Skeletal muscle satellite cell (primary cell): ENCODE data around the gene NFATC2IP.
"Not testable (repeated sequence)": the region's sequence is repeated elsewhere in the genome, so short reads cannot be mapped to it uniquely, and the experiment has no call there.

Experiments used
- H3K27me3 ChIP-seq: 2 replicates; pipeline ENCODE4 v1.7.0; 2013; ENCODE audit warnings: low read length; ENCODE audit not compliant: control insufficient read depth, insufficient read depth
- H3K36me3 ChIP-seq: 2 replicates; pipeline ENCODE4 v1.7.0; 2013; ENCODE audit warnings: mild to moderate bottlenecking, control low read depth, low read length; ENCODE audit not compliant: insufficient read depth
- H3K4me1 ChIP-seq: 2 replicates; pipeline ENCODE4 v1.7.0; 2013; ENCODE audit warnings: low read length; ENCODE audit not compliant: control insufficient read depth, insufficient read depth
- H3K4me2 ChIP-seq: 2 replicates; pipeline ENCODE4 v1.7.0; 2013; ENCODE audit warnings: mild to moderate bottlenecking, low read length
- H3K4me3 ChIP-seq: 2 replicates; pipeline ENCODE4 v1.7.0; 2013; ENCODE audit warnings: low read length
- H3K9ac ChIP-seq: 2 replicates; pipeline ENCODE4 v1.7.0; 2013; ENCODE audit warnings: mild to moderate bottlenecking, low read depth, low read length, moderate library complexity
- H3K9me3 ChIP-seq: replicated peaks from 2 replicates; pipeline ENCODE4 v1.7.0; 2013; ENCODE audit warnings: mild to moderate bottlenecking, control low read depth, low read length

Gene NFATC2IP

GRCh38 chr16:28943281-28943680 is 7.5 kb upstream of the NFATC2IP start:
- Histone ChIP-seq H3K27me3 (peaks cover 4% of the 10 kb centered on the region), H3K9ac (no peak overlapping the region), H3K4me2 (no peak overlapping the region), H3K4me3 (no peak overlapping the region), H3K9me3 (no peaks in the 10 kb centered on the region), H3K36me3 (no peaks in the 10 kb centered on the region), H3K4me1 (peaks cover 13% of the 10 kb centered on the region)

- H3K36me3 ChIP-seq, result no peaks in the 10 kb centered on the region
- no peak overlapping the region for H3K9ac ChIP-seq
- H3K4me2 ChIP-seq, result no peak overlapping the region
- H3K9me3 ChIP-seq, result no peaks in the 10 kb centered on the region
- H3K27me3 ChIP-seq, result no peaks in the 10 kb centered on the region
- peaks cover 15% of the 10 kb centered on the region for H3K4me1 ChIP-seq
- H3K4me3 ChIP-seq, result no peak overlapping the region
Measured at GRCh38 chr16:28946681-28947080, 4.1 kb upstream of the NFATC2IP start.

GRCh38 chr16:28951410-28951943 is 740 bp downstream of the NFATC2IP start:
- H3K9me3 ChIP-seq, result no peaks in the 10 kb centered on the region
- peak overlapping the region; percentile 93 for H3K9ac ChIP-seq
- H3K4me3 ChIP-seq, result peak overlapping the region; percentile 99
- no peaks in the 10 kb centered on the region for H3K27me3 ChIP-seq
- H3K4me2 ChIP-seq, result peak overlapping the region; percentile 100
- peaks cover 14% of the 10 kb centered on the region for H3K4me1 ChIP-seq
- peaks cover 30% of the 10 kb centered on the region for H3K36me3 ChIP-seq

GRCh38 chr16:28958216-28958615 is 7.5 kb downstream of the NFATC2IP start:
- Histone ChIP-seq H3K4me3 (no peak overlapping the region), H3K9ac (no peak overlapping the region), H3K27me3 (no peaks in the 10 kb centered on the region), H3K36me3 (peaks cover 63% of the 10 kb centered on the region), H3K9me3 (no peaks in the 10 kb centered on the region), H3K4me2 (no peak overlapping the region), H3K4me1 (no peaks in the 10 kb centered on the region)

GRCh38 chr16:28958836-28959235 is 8.1 kb downstream of the NFATC2IP start:
- H3K4me3 ChIP-seq, result no peak overlapping the region
- H3K4me1 ChIP-seq, result no peaks in the 10 kb centered on the region
- H3K27me3 ChIP-seq, result no peaks in the 10 kb centered on the region
- no peaks in the 10 kb centered on the region for H3K9me3 ChIP-seq
- H3K4me2 ChIP-seq, result no peak overlapping the region
- H3K9ac ChIP-seq, result no peak overlapping the region
- H3K36me3 ChIP-seq, result peaks cover 62% of the 10 kb centered on the region

GRCh38 chr16:28964072-28964471 is 13.3 kb downstream of the NFATC2IP start:
- Histone ChIP-seq H3K36me3 (peaks cover 46% of the 10 kb centered on the region), H3K4me3 (no peak overlapping the region)

GRCh38 chr16:28964496-28964895 is 13.8 kb downstream of the NFATC2IP start:
- H3K4me3 ChIP-seq, result no peak overlapping the region
- H3K27me3 ChIP-seq, result no peaks in the 10 kb centered on the region
- H3K4me1 ChIP-seq, result no peaks in the 10 kb centered on the region
- H3K4me2 ChIP-seq, result no peak overlapping the region
- H3K9me3 ChIP-seq, result no peaks in the 10 kb centered on the region
- peaks cover 42% of the 10 kb centered on the region for H3K36me3 ChIP-seq
- H3K9ac ChIP-seq, result no peak overlapping the region

More at GRCh38 chr16:28964072-28964471, 13.3 kb downstream of the NFATC2IP start:
- no peaks in the 10 kb centered on the region for H3K4me1 ChIP-seq
- no peaks in the 10 kb centered on the region for H3K9me3 ChIP-seq
- no peaks in the 10 kb centered on the region for H3K27me3 ChIP-seq
- no peak overlapping the region for H3K4me2 ChIP-seq
- H3K9ac ChIP-seq, result no peak overlapping the region

GRCh38 chr16:28967156-28967555 is 16.4 kb downstream of the NFATC2IP start:
- Histone ChIP-seq H3K9me3 (no peaks in the 10 kb centered on the region), H3K36me3 (peaks cover 28% of the 10 kb centered on the region), H3K4me1 (no peaks in the 10 kb centered on the region), H3K9ac (no peak overlapping the region), H3K4me2 (no peak overlapping the region), H3K27me3 (no peaks in the 10 kb centered on the region), H3K4me3 (no peak overlapping the region)

GRCh38 chr16:28969696-28970095 is 19.0 kb downstream of the NFATC2IP start:
- not testable (repeated sequence) for H3K9ac ChIP-seq, H3K4me1 ChIP-seq, H3K9me3 ChIP-seq, H3K36me3 ChIP-seq, H3K4me3 ChIP-seq, H3K27me3 ChIP-seq, H3K4me2 ChIP-seq

- Histone ChIP-seq H3K36me3 (peaks cover 4% of the 10 kb centered on the region), H3K9me3 (no peaks in the 10 kb centered on the region), H3K4me3 (peak overlapping the region; percentile 84), H3K4me2 (peak overlapping the region; percentile 94), H3K4me1 (peaks cover 13% of the 10 kb centered on the region), H3K9ac (peak overlapping the region; percentile 95), H3K27me3 (no peaks in the 10 kb centered on the region)
Measured at GRCh38 chr16:28974007-28974436, 23.3 kb downstream of the NFATC2IP start.

GRCh38 chr16:28974437-28975157 is 23.9 kb downstream of the NFATC2IP start, which contains the start of gene SPNS1:
TSS of gene SPNS1 (plus strand) at chr16:28974778. CDS start at chr16:28975152, 374 bp downstream.
- Histone ChIP-seq H3K9ac (peak within 1 kb of the TSS; percentile 95), H3K4me3 (peak within 1 kb of the TSS; percentile 84), H3K36me3 (peaks cover 9% of the 10 kb centered on the region)

GRCh38 chr16:28975158-28975599 is 24.4 kb downstream of the NFATC2IP start:
- Histone ChIP-seq H3K4me3 (peak overlapping the region; percentile 84), H3K4me1 (peaks cover 13% of the 10 kb centered on the region), H3K9ac (peak overlapping the region; percentile 95), H3K9me3 (no peaks in the 10 kb centered on the region), H3K4me2 (peak overlapping the region; percentile 94), H3K27me3 (no peaks in the 10 kb centered on the region), H3K36me3 (peaks cover 9% of the 10 kb centered on the region)

More at GRCh38 chr16:28974437-28975157, 23.9 kb downstream of the NFATC2IP start, which contains the start of gene SPNS1:
- Histone ChIP-seq H3K4me1 (peaks cover 13% of the 10 kb centered on the region), H3K27me3 (no peaks in the 10 kb centered on the region), H3K4me2 (peak within 1 kb of the TSS; percentile 94), H3K9me3 (no peaks in the 10 kb centered on the region)
